Smooth muscle cell (in vitro differentiated cells): ENCODE data around the gene NACC2. TPM values are rescaled to one million over a fixed set of nuclear protein-coding genes. Genes with fewer than 3 reads are reported as not detected.

Experiments
- DNase-seq: peaks from one replicate; lab custom pipeline; 2025; ENCODE audit not compliant: unreplicated experiment; lab: John Stamatoyannopoulos, UW
- H2AFZ ChIP-seq: fragments of 200-600 bp; sonication (generic); 2 replicates; pipeline ENCODE4 v1.6.0; 2016; ENCODE audit warnings: antibody characterized with exemption, low read depth, mild to moderate bottlenecking
- H3F3A ChIP-seq: fragments of 200-600 bp; sonication (generic); 2 replicates; pipeline ENCODE4 v1.6.0; 2017; ENCODE audit warnings: antibody characterized with exemption, low read depth
- H3K27ac ChIP-seq: fragments of 200-600 bp; sonication (generic); 2 replicates; pipeline ENCODE4 v1.5.1; 2016; ENCODE audit warnings: low read depth, mild to moderate bottlenecking
- H3K27me3 ChIP-seq: fragments of 200-600 bp; sonication (generic); 2 replicates; pipeline ENCODE4 v1.6.1; 2016; ENCODE audit warnings: low read depth, mild to moderate bottlenecking
- H3K36me3 ChIP-seq: fragments of 200-600 bp; sonication (generic); 2 replicates; pipeline ENCODE4 v1.5.1; 2016; ENCODE audit warnings: low read depth
- H3K4me1 ChIP-seq: fragments of 200-600 bp; sonication (generic); 2 replicates; pipeline ENCODE4 v1.5.1; 2016; ENCODE audit warnings: low read depth
- H3K4me2 ChIP-seq: fragments of 200-600 bp; sonication (generic); 2 replicates; pipeline ENCODE4 v1.6.0; 2016; ENCODE audit warnings: mild to moderate bottlenecking
- H3K4me3 ChIP-seq: fragments of 200-600 bp; sonication (generic); 2 replicates; pipeline ENCODE4 v1.5.1; 2016; ENCODE audit warnings: mild to moderate bottlenecking
- H3K79me2 ChIP-seq: fragments of 200-600 bp; sonication (generic); 2 replicates; pipeline ENCODE4 v1.6.0; 2016; ENCODE audit warnings: low read depth, mild to moderate bottlenecking
- H3K9ac ChIP-seq: fragments of 200-600 bp; sonication (generic); 2 replicates; pipeline ENCODE4 v1.6.0; 2016; ENCODE audit warnings: low read depth
- H3K9me3 ChIP-seq: fragments of 200-600 bp; sonication (generic); replicated peaks from 2 replicates; pipeline ENCODE4 v1.5.1; 2016; ENCODE audit warnings: low read depth
- H4K20me1 ChIP-seq: fragments of 200-600 bp; sonication (generic); 2 replicates; pipeline ENCODE4 v1.6.0; 2016; ENCODE audit warnings: low read depth
- WGBS: methylation state at CpG from one replicate; pipeline ENCODE4 v1.1.7; 2016; ENCODE audit warnings: low lambda C conversion rate; 5-methylcytosine and 5-hydroxymethylcytosine counted together
- polyA plus RNA-seq: library from polyadenylated mRNA; unstranded; fragments of >200 nt; fragmentation: Nextera tagmentation; extraction: Ambion mirVana; gene quantifications from 2 replicates; pipeline ENCODE4 v1.2.1, GENCODE V29; 2016
- total RNA-seq: library from RNA; depleted of rRNA; stranded (reverse); fragments of >200 nt; gene quantifications from 2 replicates; pipeline ENCODE4 v1.2.3, GENCODE V29; 2014
- TF ChIP-seq, protein P1 (sequence below): fragments of 200-600 bp; sonication (generic); IDR thresholded peaks from 2 replicates; pipeline ENCODE4 v1.5.1; 2017; ENCODE audit warnings: borderline replicate concordance, mild to moderate bottlenecking, antibody characterized with exemption; ENCODE audit not compliant: insufficient read depth, poor library complexity, severe bottlenecking

NACC2 gene
- total and polyA plus RNA-seq, 2 experiments from 2014 or later: 6.7 to 8.8 TPM

GRCh38 chr9:135990468-135991429 is 104.3 kb downstream of the NACC2 start:
- Histone ChIP-seq H3K4me1 (peaks cover 37% of the 10 kb centered on the region), H3K36me3 (no peaks in the 10 kb centered on the region), H3F3A (peaks cover 6% of the 10 kb centered on the region), H3K27ac (no peak overlapping the region), H2AFZ (no peak overlapping the region), H3K4me2 (no peak overlapping the region), H4K20me1 (no peaks in the 10 kb centered on the region), H3K27me3 (no peaks in the 10 kb centered on the region), H3K9me3 (no peaks in the 10 kb centered on the region), H3K9ac (no peak overlapping the region), H3K4me3 (no peak overlapping the region), H3K79me2 (no peaks in the 10 kb centered on the region)
- WGBS: 87% methylated on average over 7 of the region's 21 CpGs
- TF ChIP-seq, protein P1, sequence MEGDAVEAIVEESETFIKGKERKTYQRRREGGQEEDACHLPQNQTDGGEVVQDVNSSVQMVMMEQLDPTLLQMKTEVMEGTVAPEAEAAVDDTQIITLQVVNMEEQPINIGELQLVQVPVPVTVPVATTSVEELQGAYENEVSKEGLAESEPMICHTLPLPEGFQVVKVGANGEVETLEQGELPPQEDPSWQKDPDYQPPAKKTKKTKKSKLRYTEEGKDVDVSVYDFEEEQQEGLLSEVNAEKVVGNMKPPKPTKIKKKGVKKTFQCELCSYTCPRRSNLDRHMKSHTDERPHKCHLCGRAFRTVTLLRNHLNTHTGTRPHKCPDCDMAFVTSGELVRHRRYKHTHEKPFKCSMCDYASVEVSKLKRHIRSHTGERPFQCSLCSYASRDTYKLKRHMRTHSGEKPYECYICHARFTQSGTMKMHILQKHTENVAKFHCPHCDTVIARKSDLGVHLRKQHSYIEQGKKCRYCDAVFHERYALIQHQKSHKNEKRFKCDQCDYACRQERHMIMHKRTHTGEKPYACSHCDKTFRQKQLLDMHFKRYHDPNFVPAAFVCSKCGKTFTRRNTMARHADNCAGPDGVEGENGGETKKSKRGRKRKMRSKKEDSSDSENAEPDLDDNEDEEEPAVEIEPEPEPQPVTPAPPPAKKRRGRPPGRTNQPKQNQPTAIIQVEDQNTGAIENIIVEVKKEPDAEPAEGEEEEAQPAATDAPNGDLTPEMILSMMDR: no peak
- DNase-seq: no peak

DNA sequence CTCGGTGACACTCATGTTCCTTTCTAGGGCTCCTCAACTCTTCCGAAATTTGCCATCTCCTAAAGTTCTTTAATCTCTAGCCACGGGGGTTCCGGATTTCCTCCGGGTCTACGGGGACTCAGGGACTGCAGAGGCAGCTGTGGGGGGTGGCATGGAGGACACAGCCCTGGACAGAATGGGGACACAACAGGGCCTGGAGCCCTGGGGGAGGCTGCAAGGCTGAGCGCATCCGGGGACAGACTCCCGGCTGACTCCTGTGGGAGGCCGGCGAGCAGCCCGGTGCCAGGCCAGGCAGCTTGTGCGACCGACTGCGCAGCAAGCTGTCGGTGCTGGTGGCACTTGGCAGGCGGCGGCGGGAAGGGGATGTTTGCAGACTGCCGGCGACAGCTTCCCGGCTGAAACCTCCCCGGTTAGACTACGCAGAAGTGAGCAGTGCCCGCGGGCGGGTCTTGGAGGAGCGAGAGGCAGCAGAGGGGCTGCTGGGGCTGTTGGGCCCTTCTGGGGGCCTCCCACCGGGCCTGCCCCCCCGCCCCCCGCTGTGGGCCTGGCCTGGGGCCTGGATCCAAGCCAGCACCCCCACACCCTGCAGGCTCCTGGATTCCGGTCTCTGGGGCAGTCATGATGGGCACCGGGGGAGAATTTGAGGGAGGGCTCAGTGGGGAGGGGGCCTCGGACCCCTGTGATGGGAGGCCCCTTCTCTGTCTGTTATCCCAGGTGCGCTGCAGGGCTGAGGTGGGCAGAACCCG is 105.2 kb downstream of the NACC2 start:
- peaks cover 37% of the 10 kb centered on the region for H3K4me1 ChIP-seq
- TF ChIP-seq, protein P1: no peak
- no peaks in the 10 kb centered on the region for H4K20me1 ChIP-seq
- WGBS: 93% methylated on average over 29 of the region's 36 CpGs
- H2AFZ ChIP-seq: no peak overlapping the region
- H3K4me2 ChIP-seq: no peak overlapping the region
- no peaks in the 10 kb centered on the region for H3K79me2 ChIP-seq
- no peaks in the 10 kb centered on the region for H3K27me3 ChIP-seq
- no peaks in the 10 kb centered on the region for H3K9me3 ChIP-seq
- H3K9ac ChIP-seq: no peak overlapping the region
- no peak for DNase-seq
- no peak overlapping the region for H3K27ac ChIP-seq
- no peak overlapping the region for H3K4me3 ChIP-seq
- H3F3A ChIP-seq: peaks cover 6% of the 10 kb centered on the region
- H3K36me3 ChIP-seq: no peaks in the 10 kb centered on the region

DNA sequence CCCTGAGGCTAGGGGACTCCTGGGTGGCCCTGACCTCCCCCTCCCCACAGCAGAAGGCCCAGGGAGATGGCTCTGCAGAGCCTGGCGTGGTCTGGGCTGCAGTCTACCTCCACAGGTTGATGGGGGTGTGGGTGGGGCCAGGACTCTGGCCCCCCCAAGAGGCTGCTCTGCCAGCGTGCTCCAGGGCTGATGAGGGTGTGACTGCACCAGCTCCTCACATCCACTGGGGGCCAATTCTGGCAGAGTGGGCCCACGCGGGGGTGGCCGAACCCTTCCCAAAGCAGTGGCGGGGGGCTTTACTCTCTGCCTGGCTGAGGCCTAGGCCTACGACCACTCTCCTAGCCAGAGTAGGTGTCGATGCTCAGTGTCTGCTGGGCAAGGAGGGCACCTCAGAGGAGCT is 105.9 kb downstream of the NACC2 start:
- TF ChIP-seq, protein P1: no peak
- Histone ChIP-seq H2AFZ (no peak overlapping the region), H3K36me3 (no peaks in the 10 kb centered on the region), H3K27ac (no peak overlapping the region), H3K4me2 (no peak overlapping the region), H4K20me1 (no peaks in the 10 kb centered on the region), H3K79me2 (no peaks in the 10 kb centered on the region), H3F3A (peaks cover 6% of the 10 kb centered on the region), H3K9ac (no peak overlapping the region), H3K27me3 (no peaks in the 10 kb centered on the region), H3K4me3 (no peak overlapping the region), H3K9me3 (no peaks in the 10 kb centered on the region), H3K4me1 (peaks cover 33% of the 10 kb centered on the region)
- 91% methylated on average over 8 of the region's 8 CpGs for WGBS
- no peak for DNase-seq
